ENCODE data around the gene CRHR2. TPM values are rescaled to one million over a fixed set of nuclear protein-coding genes. Genes with fewer than 3 reads are reported as not detected.

CRHR2 gene
- total RNA-seq, 1 experiment from 2014 or later = 0.22 TPM

DNA sequence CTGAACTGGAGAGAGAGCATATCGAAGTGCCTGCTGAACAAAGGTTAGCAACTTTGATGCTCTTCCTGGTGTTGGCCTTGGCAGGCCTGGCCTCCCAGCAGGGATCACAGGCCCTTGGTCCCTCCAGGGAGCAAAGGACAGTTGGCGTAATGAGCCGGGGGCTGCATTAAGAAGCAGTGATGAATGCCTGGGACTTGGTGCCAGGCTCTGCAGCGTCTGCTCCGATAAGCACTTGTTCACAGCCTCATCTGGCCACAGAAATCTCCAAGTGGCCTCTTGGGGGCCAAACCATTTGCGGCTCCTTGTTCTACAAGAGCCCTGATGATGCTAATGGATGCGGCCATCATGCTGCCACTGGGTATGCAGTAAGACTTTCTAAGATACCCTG, 31.8 kb downstream of the CRHR2 start (continued):
- TF ChIP-seq, protein P1, sequence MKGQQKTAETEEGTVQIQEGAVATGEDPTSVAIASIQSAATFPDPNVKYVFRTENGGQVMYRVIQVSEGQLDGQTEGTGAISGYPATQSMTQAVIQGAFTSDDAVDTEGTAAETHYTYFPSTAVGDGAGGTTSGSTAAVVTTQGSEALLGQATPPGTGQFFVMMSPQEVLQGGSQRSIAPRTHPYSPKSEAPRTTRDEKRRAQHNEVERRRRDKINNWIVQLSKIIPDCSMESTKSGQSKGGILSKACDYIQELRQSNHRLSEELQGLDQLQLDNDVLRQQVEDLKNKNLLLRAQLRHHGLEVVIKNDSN (CRISPR knock-in tag; IDR thresholded peaks at IDR 0.05) = no peak
- no peak for TF ChIP-seq ZNF121 (CRISPR knock-in tag; IDR thresholded peaks at IDR 0.05)
- no peak for TF ChIP-seq TEAD4 (CRISPR knock-in tag; IDR thresholded peaks at IDR 0.05)
- TF ChIP-seq, protein P2, sequence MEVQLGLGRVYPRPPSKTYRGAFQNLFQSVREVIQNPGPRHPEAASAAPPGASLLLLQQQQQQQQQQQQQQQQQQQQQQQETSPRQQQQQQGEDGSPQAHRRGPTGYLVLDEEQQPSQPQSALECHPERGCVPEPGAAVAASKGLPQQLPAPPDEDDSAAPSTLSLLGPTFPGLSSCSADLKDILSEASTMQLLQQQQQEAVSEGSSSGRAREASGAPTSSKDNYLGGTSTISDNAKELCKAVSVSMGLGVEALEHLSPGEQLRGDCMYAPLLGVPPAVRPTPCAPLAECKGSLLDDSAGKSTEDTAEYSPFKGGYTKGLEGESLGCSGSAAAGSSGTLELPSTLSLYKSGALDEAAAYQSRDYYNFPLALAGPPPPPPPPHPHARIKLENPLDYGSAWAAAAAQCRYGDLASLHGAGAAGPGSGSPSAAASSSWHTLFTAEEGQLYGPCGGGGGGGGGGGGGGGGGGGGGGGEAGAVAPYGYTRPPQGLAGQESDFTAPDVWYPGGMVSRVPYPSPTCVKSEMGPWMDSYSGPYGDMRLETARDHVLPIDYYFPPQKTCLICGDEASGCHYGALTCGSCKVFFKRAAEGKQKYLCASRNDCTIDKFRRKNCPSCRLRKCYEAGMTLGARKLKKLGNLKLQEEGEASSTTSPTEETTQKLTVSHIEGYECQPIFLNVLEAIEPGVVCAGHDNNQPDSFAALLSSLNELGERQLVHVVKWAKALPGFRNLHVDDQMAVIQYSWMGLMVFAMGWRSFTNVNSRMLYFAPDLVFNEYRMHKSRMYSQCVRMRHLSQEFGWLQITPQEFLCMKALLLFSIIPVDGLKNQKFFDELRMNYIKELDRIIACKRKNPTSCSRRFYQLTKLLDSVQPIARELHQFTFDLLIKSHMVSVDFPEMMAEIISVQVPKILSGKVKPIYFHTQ (CRISPR knock-in tag; IDR thresholded peaks at IDR 0.05) = no peak

- CTCF ChIA-PET = interaction anchor here (1.1 to 2.1 kb wide), 3 partner anchors 32 to 141 kb away, joined by 6 to 7 read pairs (median 6); partner anchors contain the start of gene CRHR2
- POLR2A ChIA-PET = no interaction called here
- no peak overlapping the region for H3K27ac Mint-ChIP-seq
- TF ChIP-seq SP1 (CRISPR knock-in tag; conservative IDR thresholded peaks at IDR 0.05) (no peak), ZNF396 (CRISPR knock-in tag; IDR thresholded peaks at IDR 0.05; ENCODE audit: borderline replicate concordance) (no peak), PRRX2 (CRISPR knock-in tag; IDR thresholded peaks at IDR 0.05) (no peak), NR3C1 (CRISPR knock-in tag; conservative IDR thresholded peaks at IDR 0.05; ENCODE audit: low read depth) (no peak), CREM (CRISPR knock-in tag; IDR thresholded peaks at IDR 0.05) (no peak), ZNF263 (CRISPR knock-in tag; IDR thresholded peaks at IDR 0.05; ENCODE audit: low read depth) (no peak), ZNF232 (CRISPR knock-in tag; IDR thresholded peaks at IDR 0.05) (no peak), ETV6 (CRISPR knock-in tag; IDR thresholded peaks at IDR 0.05) (no peak), FOXJ3 (CRISPR knock-in tag; IDR thresholded peaks at IDR 0.05; ENCODE audit: borderline replicate concordance) (no peak), CBFB (CRISPR knock-in tag; IDR thresholded peaks at IDR 0.05; ENCODE audit: low read depth) (no peak), ESRRA (CRISPR knock-in tag; IDR thresholded peaks at IDR 0.05; ENCODE audit: borderline replicate concordance) (no peak), ZNF425 (CRISPR knock-in tag; conservative IDR thresholded peaks at IDR 0.05) (no peak), TEAD1 (CRISPR knock-in tag; IDR thresholded peaks at IDR 0.05) (no peak), E2F1 (CRISPR knock-in tag; IDR thresholded peaks at IDR 0.05) (no peak), TCF7 (CRISPR knock-in tag; IDR thresholded peaks at IDR 0.05; ENCODE audit: low read depth) (no peak)
- TF ChIP-seq, protein P3, sequence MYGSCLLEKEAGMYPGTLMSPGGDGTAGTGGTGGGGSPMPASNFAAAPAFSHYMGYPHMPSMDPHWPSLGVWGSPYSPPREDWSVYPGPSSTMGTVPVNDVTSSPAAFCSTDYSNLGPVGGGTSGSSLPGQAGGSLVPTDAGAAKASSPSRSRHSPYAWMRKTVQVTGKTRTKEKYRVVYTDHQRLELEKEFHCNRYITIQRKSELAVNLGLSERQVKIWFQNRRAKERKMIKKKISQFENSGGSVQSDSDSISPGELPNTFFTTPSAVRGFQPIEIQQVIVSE (CRISPR knock-in tag; IDR thresholded peaks at IDR 0.05; ENCODE audit: borderline replicate concordance) = no peak
- TF ChIP-seq, protein P4, sequence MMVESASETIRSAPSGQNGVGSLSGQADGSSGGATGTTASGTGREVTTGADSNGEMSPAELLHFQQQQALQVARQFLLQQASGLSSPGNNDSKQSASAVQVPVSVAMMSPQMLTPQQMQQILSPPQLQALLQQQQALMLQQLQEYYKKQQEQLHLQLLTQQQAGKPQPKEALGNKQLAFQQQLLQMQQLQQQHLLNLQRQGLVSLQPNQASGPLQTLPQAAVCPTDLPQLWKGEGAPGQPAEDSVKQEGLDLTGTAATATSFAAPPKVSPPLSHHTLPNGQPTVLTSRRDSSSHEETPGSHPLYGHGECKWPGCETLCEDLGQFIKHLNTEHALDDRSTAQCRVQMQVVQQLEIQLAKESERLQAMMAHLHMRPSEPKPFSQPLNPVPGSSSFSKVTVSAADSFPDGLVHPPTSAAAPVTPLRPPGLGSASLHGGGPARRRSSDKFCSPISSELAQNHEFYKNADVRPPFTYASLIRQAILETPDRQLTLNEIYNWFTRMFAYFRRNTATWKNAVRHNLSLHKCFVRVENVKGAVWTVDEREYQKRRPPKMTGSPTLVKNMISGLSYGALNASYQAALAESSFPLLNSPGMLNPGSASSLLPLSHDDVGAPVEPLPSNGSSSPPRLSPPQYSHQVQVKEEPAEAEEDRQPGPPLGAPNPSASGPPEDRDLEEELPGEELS (CRISPR knock-in tag; IDR thresholded peaks at IDR 0.05) = no peak
- TF ChIP-seq, protein P5, sequence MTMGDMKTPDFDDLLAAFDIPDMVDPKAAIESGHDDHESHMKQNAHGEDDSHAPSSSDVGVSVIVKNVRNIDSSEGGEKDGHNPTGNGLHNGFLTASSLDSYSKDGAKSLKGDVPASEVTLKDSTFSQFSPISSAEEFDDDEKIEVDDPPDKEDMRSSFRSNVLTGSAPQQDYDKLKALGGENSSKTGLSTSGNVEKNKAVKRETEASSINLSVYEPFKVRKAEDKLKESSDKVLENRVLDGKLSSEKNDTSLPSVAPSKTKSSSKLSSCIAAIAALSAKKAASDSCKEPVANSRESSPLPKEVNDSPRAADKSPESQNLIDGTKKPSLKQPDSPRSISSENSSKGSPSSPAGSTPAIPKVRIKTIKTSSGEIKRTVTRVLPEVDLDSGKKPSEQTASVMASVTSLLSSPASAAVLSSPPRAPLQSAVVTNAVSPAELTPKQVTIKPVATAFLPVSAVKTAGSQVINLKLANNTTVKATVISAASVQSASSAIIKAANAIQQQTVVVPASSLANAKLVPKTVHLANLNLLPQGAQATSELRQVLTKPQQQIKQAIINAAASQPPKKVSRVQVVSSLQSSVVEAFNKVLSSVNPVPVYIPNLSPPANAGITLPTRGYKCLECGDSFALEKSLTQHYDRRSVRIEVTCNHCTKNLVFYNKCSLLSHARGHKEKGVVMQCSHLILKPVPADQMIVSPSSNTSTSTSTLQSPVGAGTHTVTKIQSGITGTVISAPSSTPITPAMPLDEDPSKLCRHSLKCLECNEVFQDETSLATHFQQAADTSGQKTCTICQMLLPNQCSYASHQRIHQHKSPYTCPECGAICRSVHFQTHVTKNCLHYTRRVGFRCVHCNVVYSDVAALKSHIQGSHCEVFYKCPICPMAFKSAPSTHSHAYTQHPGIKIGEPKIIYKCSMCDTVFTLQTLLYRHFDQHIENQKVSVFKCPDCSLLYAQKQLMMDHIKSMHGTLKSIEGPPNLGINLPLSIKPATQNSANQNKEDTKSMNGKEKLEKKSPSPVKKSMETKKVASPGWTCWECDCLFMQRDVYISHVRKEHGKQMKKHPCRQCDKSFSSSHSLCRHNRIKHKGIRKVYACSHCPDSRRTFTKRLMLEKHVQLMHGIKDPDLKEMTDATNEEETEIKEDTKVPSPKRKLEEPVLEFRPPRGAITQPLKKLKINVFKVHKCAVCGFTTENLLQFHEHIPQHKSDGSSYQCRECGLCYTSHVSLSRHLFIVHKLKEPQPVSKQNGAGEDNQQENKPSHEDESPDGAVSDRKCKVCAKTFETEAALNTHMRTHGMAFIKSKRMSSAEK (CRISPR knock-in tag; IDR thresholded peaks at IDR 0.05; ENCODE audit: borderline replicate concordance) = no peak
Measured at GRCh38 chr7:30649717-30650420, 32.4 kb downstream of the CRHR2 start.

More at GRCh38 chr7:30649717-30650420, 32.4 kb downstream of the CRHR2 start:
- H3K36me3 Mint-ChIP-seq = peaks cover 8% of the 10 kb centered on the region
- H3K9me3 Mint-ChIP-seq = no peaks in the 10 kb centered on the region
- H3K4me1 Mint-ChIP-seq = peaks cover 12% of the 10 kb centered on the region
- no peak overlapping the region for H3K4me3 Mint-ChIP-seq
- DNase-seq (ENCODE audit: low spot score) (no peak), ATAC-seq (0 out of 2 replicates have a peak, but pooled peaks have one; percentile 11)
- H3K27me3 Mint-ChIP-seq (ENCODE audit: low read depth) = no peaks in the 10 kb centered on the region
